H1 (cell line): ENCODE results near the gene SYNJ2.

Source experiments
- BACH1 ChIP-seq: IDR thresholded peaks from 2 replicates; pipeline ENCODE4 v1.6.1; 2012; ENCODE audit warnings: low read length, improper control_type of control experiment
- CHD2 ChIP-seq: IDR thresholded peaks from 2 replicates; pipeline ENCODE4 v1.6.1; 2012; ENCODE audit warnings: low read length, improper control_type of control experiment
- CTCF ChIP-seq, 3 experiments: IDR thresholded peaks; 1 replicate in 2 of 3; 2 replicates in 1 of 3; pipeline versions ENCODE4 v1.5.1 to v1.6.1; 2011; ENCODE audit warnings: low read length in 3 of 3, mild to moderate bottlenecking in 3 of 3, inconsistent platforms in 2 of 3, low read depth in 1 of 3, moderate library complexity in 1 of 3; ENCODE audit not compliant: insufficient read depth in 1 of 3; ENCODE audit errors: control extremely low read depth in 1 of 3
- EZH2 ChIP-seq: fragments of 200-600 bp; sonication (generic); IDR thresholded peaks from 2 replicates; pipeline ENCODE4 v1.7.1; 2012; ENCODE audit warnings: low read depth, mild to moderate bottlenecking, moderate library complexity, low read length, inconsistent platforms; ENCODE audit not compliant: severe bottlenecking
- GABPA ChIP-seq: IDR thresholded peaks from 2 replicates; pipeline ENCODE4 v1.6.1; 2011; ENCODE audit warnings: mild to moderate bottlenecking, low read length, moderate library complexity, borderline replicate concordance; ENCODE audit not compliant: insufficient read depth
- KDM5A ChIP-seq: fragments of 200-600 bp; IDR thresholded peaks from 2 replicates; pipeline ENCODE4 v1.7.1; 2012; ENCODE audit warnings: mild to moderate bottlenecking, low read length, inconsistent platforms, mixed read lengths
- ZNF274 ChIP-seq: IDR thresholded peaks from 2 replicates; pipeline ENCODE4 v1.7.0; 2012; ENCODE audit warnings: low read length, borderline replicate concordance; ENCODE audit errors: extremely low read depth
- TF ChIP-seq, protein P1 (sequence below): IDR thresholded peaks from 2 replicates; pipeline ENCODE4 v1.6.1; 2011; ENCODE audit warnings: low read length, improper control_type of control experiment

DNA sequence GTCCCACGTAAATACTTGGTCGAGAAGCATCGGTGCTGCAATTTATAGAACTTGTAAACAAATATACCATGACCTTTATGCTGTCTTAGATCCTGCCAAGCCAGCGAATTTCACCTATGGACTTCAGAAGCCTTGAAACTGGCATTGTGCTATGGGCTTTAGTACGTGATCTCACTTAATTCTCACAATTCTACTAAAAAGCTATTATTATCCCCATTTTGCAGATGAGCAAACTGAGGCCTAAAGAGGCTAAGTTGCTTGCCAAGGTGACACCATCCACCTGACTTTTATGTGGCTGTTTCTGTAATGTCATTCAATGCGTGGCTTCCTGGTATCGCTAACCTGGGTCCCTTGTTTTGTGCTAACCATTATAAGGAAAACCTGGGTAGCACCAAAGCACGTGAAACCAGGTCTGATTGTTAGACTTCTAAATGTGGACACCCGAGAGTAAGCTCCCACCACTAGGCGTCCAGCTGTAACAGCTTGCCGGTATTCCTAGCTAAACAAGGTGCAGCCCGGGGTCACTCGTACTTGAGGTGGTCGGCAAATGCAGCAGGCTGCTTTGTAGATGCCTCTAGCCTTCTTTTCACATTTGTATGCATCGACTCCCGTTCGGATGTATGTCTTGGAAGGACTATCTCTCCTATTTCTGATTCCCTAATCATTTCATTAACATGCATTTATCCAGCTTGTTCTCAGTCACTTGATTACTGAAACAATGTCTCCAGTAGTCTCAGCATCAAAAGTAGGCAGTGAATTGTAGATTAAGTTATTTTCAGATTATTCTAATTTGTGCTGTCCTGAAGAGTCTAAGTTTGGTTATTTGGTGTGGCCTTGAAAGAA, 1.1 kb downstream of the SYNJ2 start:
- TF ChIP-seq CTCF (IDR thresholded peaks at IDR 0.05; ENCODE audit: control extremely low read depth in 1 of 3, insufficient read depth in 1 of 3, low read depth in 1 of 3, low read length in 3 of 3): peak in 1 of 3 experiments; percentile 25; a peak in 1 of 4 replicates
- no peak for TF ChIP-seq CHD2
- TF ChIP-seq, protein P1, sequence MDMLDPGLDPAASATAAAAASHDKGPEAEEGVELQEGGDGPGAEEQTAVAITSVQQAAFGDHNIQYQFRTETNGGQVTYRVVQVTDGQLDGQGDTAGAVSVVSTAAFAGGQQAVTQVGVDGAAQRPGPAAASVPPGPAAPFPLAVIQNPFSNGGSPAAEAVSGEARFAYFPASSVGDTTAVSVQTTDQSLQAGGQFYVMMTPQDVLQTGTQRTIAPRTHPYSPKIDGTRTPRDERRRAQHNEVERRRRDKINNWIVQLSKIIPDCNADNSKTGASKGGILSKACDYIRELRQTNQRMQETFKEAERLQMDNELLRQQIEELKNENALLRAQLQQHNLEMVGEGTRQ: no peak
- TF ChIP-seq EZH2: no peak
- TF ChIP-seq ZNF274: no peak
- TF ChIP-seq BACH1: no peak
- TF ChIP-seq KDM5A: no peak
- no peak for TF ChIP-seq GABPA
